AG04450 (cell line): ENCODE results near the gene PHLDA2. TPM values are rescaled to one million over a fixed set of nuclear protein-coding genes. Genes with fewer than 3 reads are reported as not detected.

Experiments used
- CTCF ChIA-PET: fragments of 300-600, 350-600 bp; formaldehyde crosslinking; extraction: SDS; loops from one replicate; lab custom pipeline; 2022; ENCODE audit warnings: antibody characterized with exemption, inconsistent platforms; lab: Charles Lee
- POLR2A ChIA-PET: fragments of 350-600 bp; formaldehyde crosslinking; extraction: SDS; loops from one replicate; lab custom pipeline; 2021; ENCODE audit warnings: antibody characterized with exemption, inconsistent platforms; lab: Yijun Ruan, JAX
- DNase-seq: peaks from one replicate; pipeline ENCODE4 v3.0.0-alpha.2; 2011; ENCODE audit warnings: low read depth, low spot score
- H3K27ac ChIP-seq: one replicate; pipeline ENCODE4 v1.5.1; 2012; ENCODE audit warnings: low read depth, low read length, control low read depth
- H3K27me3 ChIP-seq: one replicate; pipeline ENCODE4 v1.6.0; 2012; ENCODE audit warnings: low read length; ENCODE audit not compliant: control insufficient read depth, insufficient read depth
- H3K4me3 ChIP-seq: 2 replicates; pipeline ENCODE4 v1.5.1; 2011; ENCODE audit warnings: mild to moderate bottlenecking, low read depth, low read length, control low read depth
- H3K9me3 ChIP-seq: 2 replicates; pipeline ENCODE4 v1.5.1; 2012; ENCODE audit warnings: low read length; ENCODE audit not compliant: control insufficient read depth, insufficient read depth
- CTCF ChIP-seq: IDR thresholded peaks from 2 replicates; pipeline ENCODE4 v1.5.1; 2011; ENCODE audit warnings: low read depth, low read length, control low read depth, inconsistent platforms
- polyA plus RNA-seq: library from polyadenylated mRNA; depleted of rRNA; stranded (reverse); fragments of >200 nt; gene quantifications from 2 replicates; pipeline ENCODE4 v1.2.3, GENCODE V29; 2011

PHLDA2 gene
- polyA plus RNA-seq, 1 experiment = 9.6 TPM

DNA sequence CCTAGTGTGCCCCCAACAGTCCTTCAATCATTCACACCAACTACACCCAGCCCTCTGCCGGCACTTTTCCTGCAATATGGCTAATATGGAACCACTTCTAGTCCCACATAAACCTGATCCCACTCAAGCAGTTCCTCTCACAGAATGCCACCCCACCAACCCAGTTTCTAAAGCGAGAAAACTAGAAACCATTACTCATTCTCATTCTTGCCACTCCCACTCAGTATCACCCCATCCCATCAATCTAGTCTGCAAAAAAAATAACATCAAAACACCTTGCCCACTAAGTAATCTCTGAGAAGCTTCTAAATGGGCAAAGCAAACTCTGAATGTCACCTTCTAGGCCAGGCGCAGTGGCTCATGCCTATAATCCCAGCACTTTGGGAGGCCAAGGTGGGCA, 45.1 kb upstream of the PHLDA2 start:
- Histone ChIP-seq H3K27ac (no peak overlapping the region), H3K9me3 (no peaks in the 10 kb centered on the region), H3K4me3 (no peak overlapping the region), H3K27me3 (no peaks in the 10 kb centered on the region)
- ChIA-PET CTCF (interaction anchor here (0.7 to 2.2 kb wide), 4 partner anchors 15 to 434 kb away, joined by 3 to 7 read pairs (median 4); no protein-coding TSS in a partner anchor), POLR2A (interaction anchor here (0.6 to 0.7 kb wide), 2 partner anchors 45 to 69 kb away, joined by 3 to 5 read pairs; partner anchors contain the start of gene PHLDA2)
- TF ChIP-seq CTCF = no peak
- DNase-seq = no peak

DNA sequence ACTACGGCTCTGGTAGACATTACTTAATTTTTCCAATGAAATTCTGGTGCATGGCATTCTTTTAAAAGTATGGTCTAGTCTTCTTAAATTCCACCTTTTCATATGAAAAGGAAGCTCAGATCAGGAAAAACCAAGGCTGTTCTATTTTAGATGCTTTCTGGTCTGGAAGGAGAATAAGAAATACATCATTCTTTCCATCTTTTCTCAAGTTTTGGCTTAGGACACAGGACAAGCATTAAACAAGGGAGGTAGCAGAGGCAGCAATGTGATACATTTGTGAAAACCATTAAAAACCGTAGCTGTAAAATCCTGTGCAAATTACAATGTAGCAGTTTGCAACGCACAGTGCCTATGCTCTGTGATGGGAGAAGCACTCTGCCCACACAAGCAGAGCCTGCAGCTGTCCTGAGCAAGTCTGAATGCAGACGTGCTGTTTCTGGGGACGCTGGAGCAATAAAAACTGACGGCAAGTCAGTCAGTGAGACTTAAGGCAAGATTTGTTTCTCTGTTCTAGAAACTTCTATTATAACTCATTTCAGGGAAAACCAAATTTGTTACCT, 39.2 kb upstream of the PHLDA2 start:
- Histone ChIP-seq H3K9me3 (no peaks in the 10 kb centered on the region), H3K27me3 (no peaks in the 10 kb centered on the region), H3K4me3 (no peak overlapping the region), H3K27ac (no peak overlapping the region)
- ChIA-PET CTCF (interaction anchor here (0.6 kb wide), 1 partner anchor 17 kb away, joined by 9 read pairs; no protein-coding TSS in a partner anchor), POLR2A (no interaction called here)
- TF ChIP-seq CTCF = no peak
- no peak for DNase-seq

DNA sequence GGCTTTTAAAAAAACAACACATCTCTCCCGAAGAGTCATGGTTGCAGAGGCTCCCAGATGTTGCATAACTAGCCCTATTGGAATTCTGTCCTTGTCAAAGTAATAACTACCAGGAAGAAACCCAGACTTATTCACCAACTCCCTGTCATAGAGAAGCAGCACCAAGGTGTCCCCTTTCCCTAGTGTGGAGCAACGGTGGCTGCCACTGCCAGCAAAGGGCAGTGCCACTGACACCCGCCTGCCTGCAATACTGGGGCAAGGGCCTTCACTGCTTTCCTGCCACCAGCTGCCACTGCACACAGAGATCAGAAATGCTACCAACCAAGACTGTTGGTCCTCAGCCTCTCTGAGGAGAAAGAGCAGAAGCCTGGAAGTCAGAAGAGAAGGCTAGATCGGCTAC, 35.6 kb upstream of the PHLDA2 start:
- H3K4me3 ChIP-seq = no peak overlapping the region
- POLR2A ChIA-PET = no interaction called here
- no peak for DNase-seq
- peak overlapping the region; percentile 11 for H3K27ac ChIP-seq
- CTCF ChIA-PET = no interaction called here
- no peak for TF ChIP-seq CTCF
- H3K9me3 ChIP-seq = no peaks in the 10 kb centered on the region
- no peaks in the 10 kb centered on the region for H3K27me3 ChIP-seq

DNA sequence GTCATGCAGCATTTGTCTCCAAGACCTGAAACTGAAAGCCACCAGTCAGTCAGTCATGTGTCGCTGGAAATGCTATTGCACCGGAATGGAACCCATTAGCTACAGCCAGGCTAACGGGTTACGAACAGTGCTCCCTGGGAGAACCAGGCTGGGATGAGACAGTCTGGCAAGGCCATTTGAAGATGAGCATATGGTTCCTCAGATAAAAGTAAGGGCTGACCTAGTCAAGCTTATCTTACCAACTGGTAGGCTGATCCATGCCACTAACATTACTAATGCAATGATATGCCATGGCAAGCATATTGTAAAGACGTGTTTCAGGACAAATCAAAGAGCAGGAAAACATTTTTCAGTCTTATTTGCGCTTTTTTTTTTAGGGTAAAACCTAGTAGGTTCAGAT, 34.5 kb upstream of the PHLDA2 start:
- ChIA-PET CTCF (interaction anchor here (0.6 kb wide), 1 partner anchor 86 kb away, joined by 4 read pairs; no protein-coding TSS in a partner anchor), POLR2A (no interaction called here)
- Histone ChIP-seq H3K27ac (no peak overlapping the region), H3K9me3 (no peaks in the 10 kb centered on the region), H3K27me3 (no peaks in the 10 kb centered on the region), H3K4me3 (no peak overlapping the region)
- DNase-seq = no peak
- TF ChIP-seq CTCF = no peak

DNA sequence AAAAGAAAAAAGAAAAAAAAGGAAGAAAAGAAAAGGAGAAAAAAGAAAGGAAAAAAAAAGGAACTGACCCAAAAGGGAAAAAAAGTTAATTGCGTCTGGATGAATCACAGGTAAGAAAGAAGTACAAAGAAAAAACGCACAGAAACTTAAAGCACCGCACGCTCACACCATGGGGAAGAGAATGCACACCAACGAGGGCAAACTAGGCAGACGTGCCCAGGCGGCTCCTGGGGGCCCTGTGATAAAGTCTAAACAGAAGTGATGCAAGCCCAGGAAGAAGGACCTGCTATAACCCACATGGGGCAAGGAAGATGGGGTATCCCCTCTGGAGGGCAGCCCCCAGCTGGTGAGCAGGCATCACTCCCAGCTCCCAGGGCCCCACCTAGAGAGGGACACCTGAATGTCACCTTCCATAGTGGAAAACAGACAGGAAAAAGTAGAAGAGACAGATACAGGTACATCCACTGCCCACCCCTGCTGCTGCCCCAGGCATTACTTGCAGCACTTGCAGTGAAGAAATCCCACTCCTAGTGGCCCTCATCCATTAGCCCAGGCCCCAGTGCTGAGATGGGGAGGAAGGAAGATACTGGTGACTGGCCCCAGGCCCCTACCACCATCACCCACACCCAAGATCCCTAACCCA, 34.0 kb upstream of the PHLDA2 start:
- CTCF ChIA-PET = interaction anchor here (0.6 kb wide), 1 partner anchor 86 kb away, joined by 4 read pairs; no protein-coding TSS in a partner anchor
- DNase-seq = no peak

More for the DNA sequence above, 34.0 kb upstream of the PHLDA2 start:
- no peak for TF ChIP-seq CTCF
- POLR2A ChIA-PET = no interaction called here
- H3K27me3 ChIP-seq = no peaks in the 10 kb centered on the region
- no peaks in the 10 kb centered on the region for H3K9me3 ChIP-seq
- no peak overlapping the region for H3K4me3 ChIP-seq
- H3K27ac ChIP-seq = peak overlapping the region; percentile 21
